ENCODE measurements around the gene CARMIL1. TPM values are rescaled to one million over a fixed set of nuclear protein-coding genes. Genes with fewer than 3 reads are reported as not detected.
A peak's percentile ranks its signal among the peaks of the same experiment; 100 is the strongest.

The CARMIL1 gene
- total RNA-seq, 1 donor from 2014 or later, result 14.5 TPM

DNA sequence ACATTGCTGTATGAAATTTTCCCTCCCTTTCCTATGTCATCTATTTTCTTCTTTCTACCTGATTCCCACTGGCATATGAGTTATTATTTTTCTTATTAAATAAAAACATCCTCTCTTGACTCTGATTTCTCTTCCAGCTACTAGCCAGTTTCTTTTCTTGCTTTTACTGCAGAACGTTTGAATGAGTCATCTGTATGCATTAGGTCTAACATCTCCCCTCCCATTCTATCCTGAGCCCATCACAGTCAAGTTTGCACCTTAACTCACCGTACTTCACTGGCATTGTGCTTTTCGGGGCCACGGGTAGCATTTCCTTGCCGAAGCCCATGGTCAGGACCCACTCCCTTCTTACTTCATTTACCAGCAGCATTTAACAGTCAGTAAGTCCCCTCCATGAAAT, 65.7 kb downstream of the CARMIL1 start:
- H3K4me1 Mint-ChIP-seq (ENCODE audit: low read depth), result peaks cover 3% of the 10 kb centered on the region
- no peak overlapping the region for H3K4me3 Mint-ChIP-seq (ENCODE audit: unreplicated experiment)
- H3K27ac Mint-ChIP-seq (ENCODE audit: unreplicated experiment), result no peak overlapping the region
- H3K27me3 Mint-ChIP-seq (ENCODE audit: low read depth), result no peaks in the 10 kb centered on the region
- no peak for TF ChIP-seq CTCF (IDR thresholded peaks at IDR 0.05)
- H3K9me3 Mint-ChIP-seq (ENCODE audit: low read depth), result no peaks in the 10 kb centered on the region
- DNase-seq (ENCODE audit: low spot score), result no peak
- no peaks in the 10 kb centered on the region for H3K36me3 Mint-ChIP-seq (ENCODE audit: low read depth)

DNA sequence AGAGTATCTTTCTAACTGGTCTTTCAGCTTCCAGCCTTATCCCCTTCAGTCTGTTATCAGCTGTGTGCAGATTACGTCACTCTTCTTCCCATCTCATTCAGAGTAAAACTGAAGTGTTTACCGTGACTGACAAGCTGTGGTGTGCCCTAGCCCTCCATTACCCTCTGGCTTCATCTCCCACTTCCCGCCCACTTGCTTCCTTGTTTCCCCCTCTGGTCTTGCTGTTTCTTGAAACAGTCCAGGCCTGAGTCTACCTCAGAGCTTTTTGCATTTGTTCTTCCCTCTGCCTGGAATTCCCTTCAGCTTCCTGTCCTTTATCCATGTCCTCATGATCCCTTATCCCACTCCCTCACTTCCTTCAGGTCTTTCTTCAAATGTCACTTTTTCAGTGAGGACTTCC, 66.9 kb downstream of the CARMIL1 start:
- no peak overlapping the region for H3K27ac Mint-ChIP-seq (ENCODE audit: unreplicated experiment)
- peaks cover 12% of the 10 kb centered on the region for H3K4me1 Mint-ChIP-seq (ENCODE audit: low read depth)
- no peaks in the 10 kb centered on the region for H3K9me3 Mint-ChIP-seq (ENCODE audit: low read depth)
- no peaks in the 10 kb centered on the region for H3K36me3 Mint-ChIP-seq (ENCODE audit: low read depth)
- DNase-seq (ENCODE audit: low spot score), result no peak
- no peak overlapping the region for H3K4me3 Mint-ChIP-seq (ENCODE audit: unreplicated experiment)
- no peak for TF ChIP-seq CTCF (IDR thresholded peaks at IDR 0.05)
- H3K27me3 Mint-ChIP-seq (ENCODE audit: low read depth), result no peaks in the 10 kb centered on the region

GRCh38 chr6:25350573-25350972, 71.4 kb downstream of the CARMIL1 start:
- peak; percentile 32 for TF ChIP-seq CTCF (IDR thresholded peaks at IDR 0.05)
- Mint-ChIP-seq H3K27ac (ENCODE audit: unreplicated experiment) (peak overlapping the region; percentile 18), H3K9me3 (ENCODE audit: low read depth) (no peaks in the 10 kb centered on the region), H3K36me3 (ENCODE audit: low read depth) (no peaks in the 10 kb centered on the region), H3K4me1 (ENCODE audit: low read depth) (peaks cover 32% of the 10 kb centered on the region), H3K27me3 (ENCODE audit: low read depth) (no peaks in the 10 kb centered on the region), H3K4me3 (ENCODE audit: unreplicated experiment) (no peak overlapping the region)
- no peak for DNase-seq (ENCODE audit: low spot score)

- no peak for DNase-seq (ENCODE audit: low spot score)
- Mint-ChIP-seq H3K9me3 (ENCODE audit: low read depth) (no peaks in the 10 kb centered on the region), H3K27me3 (ENCODE audit: low read depth) (no peaks in the 10 kb centered on the region), H3K4me3 (ENCODE audit: unreplicated experiment) (no peak overlapping the region), H3K27ac (ENCODE audit: unreplicated experiment) (no peak overlapping the region), H3K4me1 (ENCODE audit: low read depth) (peaks cover 35% of the 10 kb centered on the region), H3K36me3 (ENCODE audit: low read depth) (no peaks in the 10 kb centered on the region)
- TF ChIP-seq CTCF (IDR thresholded peaks at IDR 0.05), result no peak
These were observed 72.3 kb downstream of the CARMIL1 start for GRCh38 chr6:25351485-25351884.

DNA sequence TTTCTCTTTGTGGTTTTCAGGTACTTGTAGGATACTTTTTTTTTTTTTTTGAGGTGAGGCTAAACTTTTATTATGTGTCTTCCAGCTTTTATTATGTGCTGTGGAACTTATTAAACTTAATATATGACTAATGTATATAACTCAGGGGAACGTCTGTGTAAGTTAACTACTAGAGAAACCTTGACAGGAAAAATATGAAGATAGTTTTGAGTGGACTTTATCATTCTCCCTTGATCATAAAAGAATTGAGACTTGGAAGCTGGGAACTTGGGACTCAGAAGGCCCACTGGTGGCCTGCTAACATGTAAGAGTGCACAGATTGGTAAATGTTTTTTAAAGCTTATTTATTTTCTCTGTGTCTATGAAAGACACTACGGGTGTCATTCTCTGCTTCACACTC, 73.1 kb downstream of the CARMIL1 start:
- Mint-ChIP-seq H3K9me3 (ENCODE audit: low read depth) (no peaks in the 10 kb centered on the region), H3K4me1 (ENCODE audit: low read depth) (peaks cover 38% of the 10 kb centered on the region), H3K4me3 (ENCODE audit: unreplicated experiment) (no peak overlapping the region), H3K27ac (ENCODE audit: unreplicated experiment) (no peak overlapping the region), H3K36me3 (ENCODE audit: low read depth) (no peaks in the 10 kb centered on the region), H3K27me3 (ENCODE audit: low read depth) (no peaks in the 10 kb centered on the region)
- DNase-seq (ENCODE audit: low spot score), result no peak
- TF ChIP-seq CTCF (IDR thresholded peaks at IDR 0.05), result no peak

Measured in chondrocyte (in vitro differentiated cells).